KMS-11 (cell line): Measurements from ENCODE around the gene CIB4.

Source experiments
- H2AFZ ChIP-seq: fragments of 200-600 bp; sonication (generic); 2 replicates; pipeline ENCODE4 v1.6.1; 2016; ENCODE audit warnings: antibody characterized with exemption, mixed run types, low read depth
- H3K27ac ChIP-seq: fragments of 200-600 bp; sonication (generic); 2 replicates; pipeline ENCODE4 v1.6.1; 2016; ENCODE audit warnings: mild to moderate bottlenecking, mixed run types
- H3K27me3 ChIP-seq: fragments of 200-600 bp; sonication (generic); 2 replicates; pipeline ENCODE4 v1.6.1; 2017; ENCODE audit warnings: mild to moderate bottlenecking, low read depth, mixed run types, moderate library complexity; ENCODE audit not compliant: insufficient read depth
- H3K36me3 ChIP-seq: fragments of 200-600 bp; sonication (generic); 2 replicates; pipeline ENCODE4 v1.6.1; 2017; ENCODE audit warnings: mild to moderate bottlenecking, mixed run types; ENCODE audit not compliant: insufficient read depth
- H3K4me1 ChIP-seq: fragments of 200-600 bp; sonication (generic); 2 replicates; pipeline ENCODE4 v1.6.1; 2016; ENCODE audit warnings: mild to moderate bottlenecking, low read depth, mixed run types; ENCODE audit not compliant: poor library complexity, severe bottlenecking
- H3K4me2 ChIP-seq: fragments of 200-600 bp; sonication (generic); 2 replicates; pipeline ENCODE4 v1.7.0; 2016; ENCODE audit warnings: mild to moderate bottlenecking, mixed run types
- H3K4me3 ChIP-seq: fragments of 200-600 bp; sonication (generic); IDR thresholded peaks from 2 replicates; pipeline ENCODE4 v1.6.1; 2017; ENCODE audit warnings: low read depth, low read length, mixed read lengths; ENCODE audit not compliant: insufficient read depth
- H3K79me2 ChIP-seq: fragments of 200-600 bp; sonication (generic); 2 replicates; pipeline ENCODE4 v1.6.1; 2016; ENCODE audit warnings: low read depth, mixed run types; ENCODE audit not compliant: insufficient read depth
- H3K9ac ChIP-seq: fragments of 200-600 bp; sonication (generic); 2 replicates; pipeline ENCODE4 v1.6.1; 2016; ENCODE audit warnings: mild to moderate bottlenecking, mixed run types
- H4K20me1 ChIP-seq: fragments of 200-600 bp; sonication (generic); 2 replicates; pipeline ENCODE4 v1.6.1; 2016; ENCODE audit warnings: mild to moderate bottlenecking, mixed run types; ENCODE audit not compliant: insufficient read depth
- CTCF ChIP-seq: fragments of 200-600 bp; sonication (generic); conservative IDR thresholded peaks from 2 replicates; pipeline ENCODE4 v1.6.1; 2017; ENCODE audit warnings: low read depth, mild to moderate bottlenecking, antibody characterized with exemption, low read length, moderate library complexity, mixed read lengths

CIB4 gene

GRCh38 chr2:26579723-26580040, 61.5 kb downstream of the CIB4 start:
- Histone ChIP-seq H2AFZ (no peak overlapping the region), H3K36me3 (no peaks in the 10 kb centered on the region), H3K27me3 (peaks cover 94% of the 10 kb centered on the region), H3K4me3 (no peak overlapping the region), H3K27ac (no peak overlapping the region), H3K4me1 (no peaks in the 10 kb centered on the region), H4K20me1 (no peaks in the 10 kb centered on the region), H3K9ac (no peak overlapping the region), H3K4me2 (no peak overlapping the region), H3K79me2 (no peaks in the 10 kb centered on the region)
- TF ChIP-seq CTCF: no peak

GRCh38 chr2:26579025-26579722, 62.0 kb downstream of the CIB4 start:
- no peak overlapping the region for H2AFZ ChIP-seq
- no peaks in the 10 kb centered on the region for H4K20me1 ChIP-seq
- no peaks in the 10 kb centered on the region for H3K36me3 ChIP-seq
- TF ChIP-seq CTCF: no peak
- no peak overlapping the region for H3K4me2 ChIP-seq
- no peak overlapping the region for H3K27ac ChIP-seq
- H3K4me1 ChIP-seq: no peaks in the 10 kb centered on the region
- no peak overlapping the region for H3K4me3 ChIP-seq
- no peaks in the 10 kb centered on the region for H3K79me2 ChIP-seq
- no peak overlapping the region for H3K9ac ChIP-seq
- peaks cover 94% of the 10 kb centered on the region for H3K27me3 ChIP-seq

GRCh38 chr2:26578581-26578980, 62.6 kb downstream of the CIB4 start:
- peaks cover 94% of the 10 kb centered on the region for H3K27me3 ChIP-seq
- H3K4me2 ChIP-seq: no peak overlapping the region
- H3K36me3 ChIP-seq: no peaks in the 10 kb centered on the region
- H4K20me1 ChIP-seq: no peaks in the 10 kb centered on the region
- H3K4me1 ChIP-seq: no peaks in the 10 kb centered on the region
- TF ChIP-seq CTCF: no peak
- H3K9ac ChIP-seq: no peak overlapping the region
- no peak overlapping the region for H2AFZ ChIP-seq
- H3K4me3 ChIP-seq: no peak overlapping the region
- H3K79me2 ChIP-seq: no peaks in the 10 kb centered on the region
- no peak overlapping the region for H3K27ac ChIP-seq

GRCh38 chr2:26578113-26578458, 63.1 kb downstream of the CIB4 start:
- H3K27ac ChIP-seq: no peak overlapping the region
- H3K4me1 ChIP-seq: no peaks in the 10 kb centered on the region
- H2AFZ ChIP-seq: no peak overlapping the region
- H3K9ac ChIP-seq: no peak overlapping the region
- H3K4me2 ChIP-seq: no peak overlapping the region
- H3K27me3 ChIP-seq: peaks cover 94% of the 10 kb centered on the region
- H3K4me3 ChIP-seq: no peak overlapping the region
- H3K79me2 ChIP-seq: no peaks in the 10 kb centered on the region
- no peaks in the 10 kb centered on the region for H4K20me1 ChIP-seq
- no peaks in the 10 kb centered on the region for H3K36me3 ChIP-seq
- TF ChIP-seq CTCF: no peak; the same call in 1 of the 2 replicates
